DMS53 (cell line): ENCODE data around the gene TREML1.

Experiments used
- DNase-seq: peaks from one replicate; lab custom pipeline; 2025; lab: John Stamatoyannopoulos, UW

TREML1 gene

GRCh38 chr6:41177695-41178094 lies 23.5 kb upstream of the TREML1 start:
- DNase-seq: no peak

- DNase-seq: no peak
Measured at GRCh38 chr6:41177287-41177686, 23.1 kb upstream of the TREML1 start.

GRCh38 chr6:41176189-41176588 lies 22.0 kb upstream of the TREML1 start:
- no peak for DNase-seq

- no peak for DNase-seq
Measured at GRCh38 chr6:41175084-41175483, 20.9 kb upstream of the TREML1 start.

- no peak for DNase-seq
Measured at GRCh38 chr6:41174610-41175009, 20.5 kb upstream of the TREML1 start.

- no peak for DNase-seq
Measured at GRCh38 chr6:41171908-41172307, 17.8 kb upstream of the TREML1 start.

- DNase-seq: no peak
Measured at GRCh38 chr6:41170547-41171160, 16.5 kb upstream of the TREML1 start.

GRCh38 chr6:41167173-41167963 lies 13.2 kb upstream of the TREML1 start:
- DNase-seq: no peak

- DNase-seq: no peak
Measured at GRCh38 chr6:41164551-41165120, 10.5 kb upstream of the TREML1 start.

- no peak for DNase-seq
Measured at GRCh38 chr6:41163419-41163717, 9.2 kb upstream of the TREML1 start.

GRCh38 chr6:41162687-41163418 lies 8.7 kb upstream of the TREML1 start, which contains the start of gene TREM2:
TSS of gene TREM2 (minus strand) at chr6:41163116. CDS start at chr6:41163082, 34 bp downstream.
- DNase-seq: no peak

- DNase-seq: no peak
Measured at GRCh38 chr6:41161851-41162552, 7.9 kb upstream of the TREML1 start.

- no peak for DNase-seq
Measured at GRCh38 chr6:41161380-41161779, 7.2 kb upstream of the TREML1 start.

- DNase-seq: no peak
Measured at GRCh38 chr6:41160933-41161332, 6.8 kb upstream of the TREML1 start.

GRCh38 chr6:41159415-41160082 lies 5.4 kb upstream of the TREML1 start:
- DNase-seq: peak; percentile 86

GRCh38 chr6:41157323-41157722 lies 3.2 kb upstream of the TREML1 start:
- no peak for DNase-seq

- DNase-seq: no peak
Measured at GRCh38 chr6:41156771-41157170, 2.6 kb upstream of the TREML1 start.

GRCh38 chr6:41156001-41156400 lies 1.9 kb upstream of the TREML1 start:
- no peak for DNase-seq

GRCh38 chr6:41155132-41155805 lies 1.1 kb upstream of the TREML1 start:
- DNase-seq: no peak

- DNase-seq: no peak
Measured at GRCh38 chr6:41153451-41153850, 696 bp downstream of the TREML1 start.

- DNase-seq: peak; percentile 46
Measured at GRCh38 chr6:41150671-41151070, 3.5 kb downstream of the TREML1 start.
